ENCODE results near the gene CHTOP. TPM values are rescaled to one million over a fixed set of nuclear protein-coding genes. Genes with fewer than 3 reads are reported as not detected.

Gene CHTOP
- polyA plus RNA-seq, 1 of the 3 experiments (the other 2 are of a cell fraction): 84.9 TPM

DNA sequence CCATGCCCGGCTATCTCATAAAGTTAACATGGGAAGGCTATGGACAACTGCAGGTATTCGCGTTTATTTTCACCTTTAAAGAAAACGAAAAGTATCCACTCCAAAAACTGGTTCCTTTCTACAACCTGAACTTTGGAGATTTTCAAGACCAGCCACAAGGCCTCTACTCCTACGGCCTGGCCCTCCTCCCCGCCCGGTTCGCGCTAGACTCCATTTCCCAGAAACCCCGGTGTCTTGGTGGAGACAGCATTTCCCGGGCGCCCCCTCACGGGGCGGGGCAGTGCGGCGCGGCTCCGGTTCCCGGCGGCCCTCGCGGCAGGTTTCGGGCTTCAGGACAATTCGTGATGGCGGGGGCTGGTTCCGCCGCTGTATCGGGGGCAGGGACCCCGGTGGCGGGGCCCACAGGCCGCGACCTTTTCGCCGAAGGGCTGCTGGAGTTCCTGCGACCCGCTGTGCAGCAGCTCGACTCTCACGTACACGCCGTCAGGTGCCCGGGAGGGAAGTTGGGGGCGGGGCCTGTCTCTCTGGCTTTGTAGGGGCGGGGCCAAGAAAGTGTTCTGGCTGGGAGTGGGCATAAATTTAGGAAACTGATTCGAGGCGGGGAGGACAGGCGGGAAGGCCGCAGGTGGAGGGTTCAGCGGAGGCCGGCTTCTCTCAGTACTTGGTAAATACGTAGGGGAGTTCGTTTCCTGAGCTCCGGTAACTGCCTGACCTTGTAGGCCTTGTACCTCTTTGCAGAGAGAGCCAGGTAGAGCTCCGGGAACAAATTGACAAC lies 24.7 kb downstream of the CHTOP start, which contains the start of gene SNAPIN:
Gene SNAPIN, plus strand, starts transcription at position 304 of the 775 bp plus-strand sequence. Its CDS starts 41 bp downstream, at position 345.
- DNase-seq: peak; percentile 94
- Histone ChIP-seq H4K20me1 (ENCODE audit: insufficient read depth) (no peaks in the 10 kb centered on the region), H3K27me3 (ENCODE audit: insufficient read depth) (no peaks in the 10 kb centered on the region), H3K9me3 (no peaks in the 10 kb centered on the region), H3K27ac (ENCODE audit: low read depth in 2 of 2, low read length in 1 of 2) (peak within 1 kb of the TSS; percentile 58 to 83; a peak in 3 of 4 replicates), H3K4me2 (peak within 1 kb of the TSS; percentile 94), H3K79me2 (ENCODE audit: insufficient read depth) (peaks cover 23% of the 10 kb centered on the region), H3K4me1 (ENCODE audit: control insufficient read depth in 1 of 2, insufficient read depth in 2 of 2, low read depth in 1 of 2, low read length in 1 of 2) (peaks cover 0 to 5% of the 10 kb centered on the region in 2 experiments; a peak in 1 of 4 replicates), H3K9me2 (no peaks in the 10 kb centered on the region), H3K4me3 (ENCODE audit: low read depth in 2 of 2, low read length in 1 of 2) (peak within 1 kb of the TSS; percentile 60 to 92), H3K36me3 (replicated peaks in 1 of 2; ENCODE audit: control insufficient read depth in 1 of 2, insufficient read depth in 2 of 2, low read length in 1 of 2) (peaks cover 26 to 30% of the 10 kb centered on the region in 2 experiments), H3F3A (replicated peaks; ENCODE audit: insufficient read depth) (peaks cover 30% of the 10 kb centered on the region), H2AFZ (ENCODE audit: low read depth) (peak within 1 kb of the TSS; percentile 97), H3K9ac (peak within 1 kb of the TSS; percentile 80)
- CTCF ChIA-PET: interaction anchor here (1.2 to 1.4 kb wide), 4 partner anchors 9 to 15 kb away, joined by 3 read pairs; no protein-coding TSS in a partner anchor
- 4% methylated on average over 35 of the region's 53 CpGs for WGBS (ENCODE audit: low lambda C conversion rate)
- POLR2A ChIA-PET: interaction anchor here (0.6 to 1.9 kb wide), 4 partner anchors 25 to 332 kb away, joined by 3 to 8 read pairs (median 5); partner anchors contain the start of genes CHTOP and RPS27
- TF ChIP-seq, protein P1, sequence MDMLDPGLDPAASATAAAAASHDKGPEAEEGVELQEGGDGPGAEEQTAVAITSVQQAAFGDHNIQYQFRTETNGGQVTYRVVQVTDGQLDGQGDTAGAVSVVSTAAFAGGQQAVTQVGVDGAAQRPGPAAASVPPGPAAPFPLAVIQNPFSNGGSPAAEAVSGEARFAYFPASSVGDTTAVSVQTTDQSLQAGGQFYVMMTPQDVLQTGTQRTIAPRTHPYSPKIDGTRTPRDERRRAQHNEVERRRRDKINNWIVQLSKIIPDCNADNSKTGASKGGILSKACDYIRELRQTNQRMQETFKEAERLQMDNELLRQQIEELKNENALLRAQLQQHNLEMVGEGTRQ (IDR thresholded peaks at IDR 0.05; ENCODE audit: borderline replicate concordance, low read depth, low read length): no peak
- TF ChIP-seq, protein P2, sequence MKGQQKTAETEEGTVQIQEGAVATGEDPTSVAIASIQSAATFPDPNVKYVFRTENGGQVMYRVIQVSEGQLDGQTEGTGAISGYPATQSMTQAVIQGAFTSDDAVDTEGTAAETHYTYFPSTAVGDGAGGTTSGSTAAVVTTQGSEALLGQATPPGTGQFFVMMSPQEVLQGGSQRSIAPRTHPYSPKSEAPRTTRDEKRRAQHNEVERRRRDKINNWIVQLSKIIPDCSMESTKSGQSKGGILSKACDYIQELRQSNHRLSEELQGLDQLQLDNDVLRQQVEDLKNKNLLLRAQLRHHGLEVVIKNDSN (IDR thresholded peaks at IDR 0.05; ENCODE audit: borderline replicate concordance, low read depth): peak; percentile 46; the same call in 1 of the 2 replicates
- TF ChIP-seq, protein P3, sequence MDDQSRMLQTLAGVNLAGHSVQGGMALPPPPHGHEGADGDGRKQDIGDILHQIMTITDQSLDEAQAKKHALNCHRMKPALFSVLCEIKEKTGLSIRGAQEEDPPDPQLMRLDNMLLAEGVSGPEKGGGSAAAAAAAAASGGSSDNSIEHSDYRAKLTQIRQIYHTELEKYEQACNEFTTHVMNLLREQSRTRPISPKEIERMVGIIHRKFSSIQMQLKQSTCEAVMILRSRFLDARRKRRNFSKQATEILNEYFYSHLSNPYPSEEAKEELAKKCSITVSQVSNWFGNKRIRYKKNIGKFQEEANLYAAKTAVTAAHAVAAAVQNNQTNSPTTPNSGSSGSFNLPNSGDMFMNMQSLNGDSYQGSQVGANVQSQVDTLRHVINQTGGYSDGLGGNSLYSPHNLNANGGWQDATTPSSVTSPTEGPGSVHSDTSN (IDR thresholded peaks at IDR 0.05): no peak
- TF ChIP-seq FOXJ3 (CRISPR knock-in tag; IDR thresholded peaks at IDR 0.05) (0 out of 2 replicates have a peak, but pooled peaks have one; percentile 31), POLR2AphosphoS5 (IDR thresholded peaks at IDR 0.05; ENCODE audit: low read depth, low read length) (peak; percentile 91), MXI1 (IDR thresholded peaks at IDR 0.05; ENCODE audit: low read depth, low read length) (peak; percentile 56; the same call in 1 of the 2 replicates), SIN3A (IDR thresholded peaks at IDR 0.05; ENCODE audit: borderline replicate concordance, low read depth, low read length) (peak; percentile 75; the same call in 1 of the 2 replicates), NRF1 (IDR thresholded peaks at IDR 0.05; ENCODE audit: low read depth, low read length) (no peak), EP300 (IDR thresholded peaks at IDR 0.05; ENCODE audit: borderline replicate concordance in 1 of 2, low read depth in 1 of 2, low read length in 1 of 2) (no peak), NFIC (IDR thresholded peaks at IDR 0.05; ENCODE audit: borderline replicate concordance) (no peak), FOXM1 (IDR thresholded peaks at IDR 0.05; ENCODE audit: low read depth) (no peak), RFX5 (IDR thresholded peaks at IDR 0.05; ENCODE audit: low read length) (no peak), FOSL2 (IDR thresholded peaks at IDR 0.05; ENCODE audit: borderline replicate concordance, low read depth) (no peak), TEAD4 (IDR thresholded peaks at IDR 0.05; ENCODE audit: borderline replicate concordance, insufficient read depth) (no peak)
- TF ChIP-seq, protein P4, sequence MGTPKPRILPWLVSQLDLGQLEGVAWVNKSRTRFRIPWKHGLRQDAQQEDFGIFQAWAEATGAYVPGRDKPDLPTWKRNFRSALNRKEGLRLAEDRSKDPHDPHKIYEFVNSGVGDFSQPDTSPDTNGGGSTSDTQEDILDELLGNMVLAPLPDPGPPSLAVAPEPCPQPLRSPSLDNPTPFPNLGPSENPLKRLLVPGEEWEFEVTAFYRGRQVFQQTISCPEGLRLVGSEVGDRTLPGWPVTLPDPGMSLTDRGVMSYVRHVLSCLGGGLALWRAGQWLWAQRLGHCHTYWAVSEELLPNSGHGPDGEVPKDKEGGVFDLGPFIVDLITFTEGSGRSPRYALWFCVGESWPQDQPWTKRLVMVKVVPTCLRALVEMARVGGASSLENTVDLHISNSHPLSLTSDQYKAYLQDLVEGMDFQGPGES (IDR thresholded peaks at IDR 0.05; ENCODE audit: low read depth, low read length): no peak
- TF ChIP-seq, protein P5, sequence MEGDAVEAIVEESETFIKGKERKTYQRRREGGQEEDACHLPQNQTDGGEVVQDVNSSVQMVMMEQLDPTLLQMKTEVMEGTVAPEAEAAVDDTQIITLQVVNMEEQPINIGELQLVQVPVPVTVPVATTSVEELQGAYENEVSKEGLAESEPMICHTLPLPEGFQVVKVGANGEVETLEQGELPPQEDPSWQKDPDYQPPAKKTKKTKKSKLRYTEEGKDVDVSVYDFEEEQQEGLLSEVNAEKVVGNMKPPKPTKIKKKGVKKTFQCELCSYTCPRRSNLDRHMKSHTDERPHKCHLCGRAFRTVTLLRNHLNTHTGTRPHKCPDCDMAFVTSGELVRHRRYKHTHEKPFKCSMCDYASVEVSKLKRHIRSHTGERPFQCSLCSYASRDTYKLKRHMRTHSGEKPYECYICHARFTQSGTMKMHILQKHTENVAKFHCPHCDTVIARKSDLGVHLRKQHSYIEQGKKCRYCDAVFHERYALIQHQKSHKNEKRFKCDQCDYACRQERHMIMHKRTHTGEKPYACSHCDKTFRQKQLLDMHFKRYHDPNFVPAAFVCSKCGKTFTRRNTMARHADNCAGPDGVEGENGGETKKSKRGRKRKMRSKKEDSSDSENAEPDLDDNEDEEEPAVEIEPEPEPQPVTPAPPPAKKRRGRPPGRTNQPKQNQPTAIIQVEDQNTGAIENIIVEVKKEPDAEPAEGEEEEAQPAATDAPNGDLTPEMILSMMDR (IDR thresholded peaks at IDR 0.05): 0 out of 2 replicates have a peak, but pooled peaks have one; percentile 12
- TF ChIP-seq, protein P6, sequence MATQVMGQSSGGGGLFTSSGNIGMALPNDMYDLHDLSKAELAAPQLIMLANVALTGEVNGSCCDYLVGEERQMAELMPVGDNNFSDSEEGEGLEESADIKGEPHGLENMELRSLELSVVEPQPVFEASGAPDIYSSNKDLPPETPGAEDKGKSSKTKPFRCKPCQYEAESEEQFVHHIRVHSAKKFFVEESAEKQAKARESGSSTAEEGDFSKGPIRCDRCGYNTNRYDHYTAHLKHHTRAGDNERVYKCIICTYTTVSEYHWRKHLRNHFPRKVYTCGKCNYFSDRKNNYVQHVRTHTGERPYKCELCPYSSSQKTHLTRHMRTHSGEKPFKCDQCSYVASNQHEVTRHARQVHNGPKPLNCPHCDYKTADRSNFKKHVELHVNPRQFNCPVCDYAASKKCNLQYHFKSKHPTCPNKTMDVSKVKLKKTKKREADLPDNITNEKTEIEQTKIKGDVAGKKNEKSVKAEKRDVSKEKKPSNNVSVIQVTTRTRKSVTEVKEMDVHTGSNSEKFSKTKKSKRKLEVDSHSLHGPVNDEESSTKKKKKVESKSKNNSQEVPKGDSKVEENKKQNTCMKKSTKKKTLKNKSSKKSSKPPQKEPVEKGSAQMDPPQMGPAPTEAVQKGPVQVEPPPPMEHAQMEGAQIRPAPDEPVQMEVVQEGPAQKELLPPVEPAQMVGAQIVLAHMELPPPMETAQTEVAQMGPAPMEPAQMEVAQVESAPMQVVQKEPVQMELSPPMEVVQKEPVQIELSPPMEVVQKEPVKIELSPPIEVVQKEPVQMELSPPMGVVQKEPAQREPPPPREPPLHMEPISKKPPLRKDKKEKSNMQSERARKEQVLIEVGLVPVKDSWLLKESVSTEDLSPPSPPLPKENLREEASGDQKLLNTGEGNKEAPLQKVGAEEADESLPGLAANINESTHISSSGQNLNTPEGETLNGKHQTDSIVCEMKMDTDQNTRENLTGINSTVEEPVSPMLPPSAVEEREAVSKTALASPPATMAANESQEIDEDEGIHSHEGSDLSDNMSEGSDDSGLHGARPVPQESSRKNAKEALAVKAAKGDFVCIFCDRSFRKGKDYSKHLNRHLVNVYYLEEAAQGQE (IDR thresholded peaks at IDR 0.05; ENCODE audit: low read depth, low read length): 0 out of 2 replicates have a peak, but pooled peaks have one; percentile 18
- TF ChIP-seq, protein P7, sequence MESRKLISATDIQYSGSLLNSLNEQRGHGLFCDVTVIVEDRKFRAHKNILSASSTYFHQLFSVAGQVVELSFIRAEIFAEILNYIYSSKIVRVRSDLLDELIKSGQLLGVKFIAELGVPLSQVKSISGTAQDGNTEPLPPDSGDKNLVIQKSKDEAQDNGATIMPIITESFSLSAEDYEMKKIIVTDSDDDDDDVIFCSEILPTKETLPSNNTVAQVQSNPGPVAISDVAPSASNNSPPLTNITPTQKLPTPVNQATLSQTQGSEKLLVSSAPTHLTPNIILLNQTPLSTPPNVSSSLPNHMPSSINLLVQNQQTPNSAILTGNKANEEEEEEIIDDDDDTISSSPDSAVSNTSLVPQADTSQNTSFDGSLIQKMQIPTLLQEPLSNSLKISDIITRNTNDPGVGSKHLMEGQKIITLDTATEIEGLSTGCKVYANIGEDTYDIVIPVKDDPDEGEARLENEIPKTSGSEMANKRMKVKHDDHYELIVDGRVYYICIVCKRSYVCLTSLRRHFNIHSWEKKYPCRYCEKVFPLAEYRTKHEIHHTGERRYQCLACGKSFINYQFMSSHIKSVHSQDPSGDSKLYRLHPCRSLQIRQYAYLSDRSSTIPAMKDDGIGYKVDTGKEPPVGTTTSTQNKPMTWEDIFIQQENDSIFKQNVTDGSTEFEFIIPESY (IDR thresholded peaks at IDR 0.05; ENCODE audit: borderline replicate concordance, low read depth): no peak
